Erythroblast (primary cell): Measurements from ENCODE around the gene BMERB1.

Experiments
- GATA1 ChIP-seq: IDR thresholded peaks from 2 replicates; pipeline ENCODE4 v1.6.1; 2011; ENCODE audit warnings: low read depth, mild to moderate bottlenecking, control low read depth, low read length, moderate library complexity
- POLR2A ChIP-seq: IDR thresholded peaks from 2 replicates; pipeline ENCODE4 v1.6.1; 2011; ENCODE audit warnings: mild to moderate bottlenecking, low read length

GRCh38 chr16:15575293-15576049 lies 141.1 kb downstream of the BMERB1 start:
- no peak for TF ChIP-seq POLR2A
- TF ChIP-seq GATA1 = no peak
